HepG2 (cell line): ENCODE measurements around the gene PEMT. TPM values are rescaled to one million over a fixed set of nuclear protein-coding genes. Genes with fewer than 3 reads are reported as not detected.

ENCODE experiments used
- ATAC-seq: fragments of 200-7000 bp; cut with Tn5 transposase; 3 replicates; pipeline ENCODE4 v1.9.1; 2020; ENCODE audit warnings: mild to moderate bottlenecking, moderate library complexity
- BruUV-seq: library from RNA; stranded (reverse); fragments of 400-500 nt; replicated peaks from 2 replicates; lab custom pipeline; 2021; lab: Mats Ljungman, UMichigan
- CTCF ChIA-PET: fragments of 300-600 bp; formaldehyde crosslinking; extraction: SDS; loops from one replicate; lab custom pipeline; 2021; ENCODE audit warnings: low total read pairs, inconsistent platforms, low intra/inter-chr PET ratio; lab: Yijun Ruan, JAX
- POLR2A ChIA-PET: fragments of 350-600 bp; sonication (Branson Sonifier 250); formaldehyde crosslinking; loops from one replicate; lab custom pipeline; 2020; ENCODE audit warnings: antibody characterized with exemption, inconsistent platforms; lab: Yijun Ruan, JAX
- DNase-seq: peaks from one replicate; pipeline ENCODE4 v3.0.0-alpha.2; 2015; ENCODE audit warnings: low spot score
- FAIRE-seq: peaks from 3 replicates; lab custom pipeline; 2011; peaks lifted over from hg19 to GRCh38; lab: Jason Lieb, UNC
- H2AFZ ChIP-seq: one replicate; pipeline ENCODE4 v1.6.1; 2011; ENCODE audit warnings: low read length, inconsistent platforms
- H3K27ac ChIP-seq: fragments of 300-600 bp; 3 replicates; pipeline ENCODE4 v1.8.0; 2011; ENCODE audit warnings: mixed run types, mild to moderate bottlenecking, mixed read lengths, low read length, inconsistent platforms; ENCODE audit not compliant: insufficient read depth; ENCODE audit errors: extremely low read length
- H3K27me3 ChIP-seq, 2 experiments: fragments of 200-600 bp in 1 of 2; 2 replicates in 1 of 2; 3 replicates in 1 of 2; pipeline versions ENCODE4 v1.6.0 to v1.8.0; 2011; ENCODE audit warnings: low read length in 2 of 2, mild to moderate bottlenecking in 2 of 2, moderate library complexity in 2 of 2, inconsistent platforms in 1 of 2; ENCODE audit not compliant: insufficient read depth in 2 of 2, control insufficient read depth in 1 of 2
- H3K36me3 ChIP-seq, 2 experiments: fragments of 200-600 bp in 1 of 2; replicated peaks in 1 of 2; 2 replicates in 1 of 2; 3 replicates in 1 of 2; pipeline versions ENCODE4 v1.5.1 to v1.8.0; 2011; ENCODE audit warnings: low read length in 2 of 2, inconsistent platforms in 1 of 2; ENCODE audit not compliant: insufficient read depth in 2 of 2, control insufficient read depth in 1 of 2
- H3K4me1 ChIP-seq: 2 replicates; pipeline ENCODE4 v1.5.1; 2012; ENCODE audit warnings: low read length, inconsistent platforms; ENCODE audit not compliant: insufficient read depth
- H3K4me2 ChIP-seq: 2 replicates; pipeline ENCODE4 v1.6.0; 2011; ENCODE audit warnings: low read depth, low read length, inconsistent platforms
- H3K4me3 ChIP-seq, 3 experiments: fragments of 200-600 bp in 1 of 3; sonication (generic), shearing (Covaris generic) in 1 of 3; replicated peaks in 1 of 3; 2 replicates each; pipeline ENCODE4 v1.5.1; 2011 to 2016; ENCODE audit warnings: low read length in 3 of 3, inconsistent platforms in 2 of 3, low read depth in 2 of 3, mild to moderate bottlenecking in 2 of 3, control low read depth in 1 of 3, mixed read lengths in 1 of 3; ENCODE audit not compliant: insufficient read depth in 1 of 3
- H3K79me2 ChIP-seq: one replicate; pipeline ENCODE4 v1.6.1; 2011; ENCODE audit warnings: low read length, inconsistent platforms; ENCODE audit not compliant: insufficient read depth
- H3K9ac ChIP-seq: 2 replicates; pipeline ENCODE4 v1.6.0; 2011; ENCODE audit warnings: mild to moderate bottlenecking, low read depth, low read length, inconsistent platforms; ENCODE audit not compliant: insufficient read depth
- H3K9me3 ChIP-seq: 2 replicates; pipeline ENCODE4 v1.5.1; 2012; ENCODE audit warnings: mild to moderate bottlenecking, low read length
- H4K20me1 ChIP-seq: 2 replicates; pipeline ENCODE4 v1.6.0; 2011; ENCODE audit warnings: inconsistent platforms, mild to moderate bottlenecking, low read length, moderate library complexity; ENCODE audit not compliant: insufficient read depth
- HDAC1 ChIP-seq: sonication (generic); formaldehyde crosslinking; IDR thresholded peaks from 2 replicates; pipeline ENCODE4 v1.5.1; 2020; ENCODE audit warnings: mild to moderate bottlenecking, missing genetic modification reagents
- HNF4A ChIP-seq: sonication (generic); formaldehyde crosslinking; IDR thresholded peaks from 2 replicates; pipeline ENCODE4 v1.4.0; 2020; ENCODE audit warnings: missing genetic modification reagents
- NFATC3 ChIP-seq: sonication (generic); formaldehyde crosslinking; IDR thresholded peaks from 2 replicates; pipeline ENCODE4 v1.5.1; 2020; ENCODE audit warnings: mild to moderate bottlenecking, missing genetic modification reagents
- ZFP41 ChIP-seq: sonication (generic); formaldehyde crosslinking; IDR thresholded peaks from 2 replicates; pipeline ENCODE4 v1.4.0; 2020; ENCODE audit warnings: mild to moderate bottlenecking, missing genetic modification reagents, borderline replicate concordance
- ZFYVE20 ChIP-seq: sonication (generic); formaldehyde crosslinking; IDR thresholded peaks from 2 replicates; pipeline ENCODE4 v1.8.0; 2023; ENCODE audit warnings: low read depth, mild to moderate bottlenecking, moderate library complexity, missing genetic modification reagents, borderline replicate concordance
- ZMAT3 ChIP-seq: sonication (generic); formaldehyde crosslinking; conservative IDR thresholded peaks from 2 replicates; pipeline ENCODE4 v1.7.0; 2021; ENCODE audit warnings: missing genetic modification reagents
- ZMAT5 ChIP-seq: sonication (generic); formaldehyde crosslinking; IDR thresholded peaks from 2 replicates; pipeline ENCODE4 v1.5.0; 2020; ENCODE audit warnings: mild to moderate bottlenecking, low read depth, missing genetic modification reagents, borderline replicate concordance
- ZNF292 ChIP-seq: sonication (generic); formaldehyde crosslinking; IDR thresholded peaks from 2 replicates; pipeline ENCODE4 v1.8.1; 2022; ENCODE audit warnings: mild to moderate bottlenecking, low read depth, missing genetic modification reagents, borderline replicate concordance
- ZNF674 ChIP-seq: sonication (generic); formaldehyde crosslinking; IDR thresholded peaks from 2 replicates; pipeline ENCODE4 v1.5.0; 2020; ENCODE audit warnings: low read depth, mild to moderate bottlenecking, missing genetic modification reagents
- ZSCAN21 ChIP-seq: sonication (generic); formaldehyde crosslinking; IDR thresholded peaks from 2 replicates; pipeline ENCODE4 v1.8.0; 2022; ENCODE audit warnings: mild to moderate bottlenecking, missing genetic modification reagents, moderate library complexity, borderline replicate concordance
- WGBS: methylation state at CpG from one replicate; pipeline ENCODE4 v1.1.6; 2017; ENCODE audit warnings: low lambda C conversion rate; 5-methylcytosine and 5-hydroxymethylcytosine counted together
- in situ Hi-C: cut with HindIII; loops from 2 replicates; pipeline ENCODE4 v1.10.0; 2017; ENCODE audit warnings: low pct_unique_long_range_greater_than_20kb; ENCODE audit not compliant: extremely low pct_ligation_motif_present
- intact Hi-C: fragments of 100-400 bp; cut with micrococcal nuclease; formaldehyde crosslinking; loops from one replicate; pipeline ENCODE4 v1.10.0; 2022; ENCODE audit not compliant: unreplicated experiment
- polyA plus RNA-seq, 8 experiments: library from polyadenylated mRNA; depleted of rRNA in 3 of 8; stranded (reverse) in 7 of 8; unstranded in 1 of 8; fragments of >200 nt; fragmentation: Illumina TruSeq in 4 of 8; extraction: Trizol in 4 of 8; gene quantifications; 2 replicates each; pipeline versions ENCODE4 v1.2.1 to v1.2.3, GENCODE V29; 2011 to 2016; ENCODE audit warnings: low read depth in 4 of 8, missing spikeins in 1 of 8, mixed read lengths in 1 of 8; ENCODE audit not compliant: insufficient read depth in 1 of 8
- total RNA-seq, 5 experiments: library from RNA; depleted of rRNA; stranded (reverse); fragments of >200 nt; fragmentation: Illumina TruSeq; extraction: Trizol; gene quantifications; 2 replicates each; pipeline ENCODE4 v1.2.3, GENCODE V29; 2016; ENCODE audit warnings: low read depth in 1 of 5
- TF ChIP-seq, protein P1 (sequence below): sonication (generic); formaldehyde crosslinking; IDR thresholded peaks from 2 replicates; pipeline ENCODE4 v1.5.0; 2020; ENCODE audit warnings: missing genetic modification reagents, mild to moderate bottlenecking, borderline replicate concordance
- TF ChIP-seq, protein P2 (sequence below): IDR thresholded peaks from 2 replicates; pipeline ENCODE4 v1.6.1; 2016; ENCODE audit warnings: missing compliant biosample characterization, missing genetic modification reagents, borderline replicate concordance
- TF ChIP-seq, protein P3 (sequence below): IDR thresholded peaks from 2 replicates; pipeline ENCODE4 v1.6.1; 2012; ENCODE audit warnings: inconsistent platforms
- TF ChIP-seq, protein P4 (sequence below): sonication (generic); formaldehyde crosslinking; IDR thresholded peaks from 2 replicates; pipeline ENCODE4 v1.9.0; 2022; ENCODE audit warnings: low read depth, missing genetic modification reagents

Gene PEMT
- total and polyA plus RNA-seq, 2 of the 13 experiments (the other 11 are each of a cell fraction or from before 2014, with no cell fraction given), result 31.7 to 43.6 TPM

GRCh38 chr17:17531156-17531555, 60.4 kb downstream of the PEMT start (continued):
- TF ChIP-seq, protein P1, sequence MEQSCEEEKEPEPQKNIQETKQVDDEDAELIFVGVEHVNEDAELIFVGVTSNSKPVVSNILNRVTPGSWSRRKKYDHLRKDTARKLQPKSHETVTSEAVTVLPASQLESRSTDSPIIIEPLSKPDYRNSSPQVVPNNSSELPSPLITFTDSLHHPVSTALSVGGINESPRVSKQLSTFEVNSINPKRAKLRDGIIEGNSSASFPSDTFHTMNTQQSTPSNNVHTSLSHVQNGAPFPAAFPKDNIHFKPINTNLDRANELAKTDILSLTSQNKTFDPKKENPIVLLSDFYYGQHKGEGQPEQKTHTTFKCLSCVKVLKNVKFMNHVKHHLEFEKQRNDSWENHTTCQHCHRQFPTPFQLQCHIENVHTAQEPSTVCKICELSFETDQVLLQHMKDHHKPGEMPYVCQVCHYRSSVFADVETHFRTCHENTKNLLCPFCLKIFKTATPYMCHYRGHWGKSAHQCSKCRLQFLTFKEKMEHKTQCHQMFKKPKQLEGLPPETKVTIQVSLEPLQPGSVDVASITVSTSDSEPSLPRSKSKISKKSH (CRISPR knock-in tag), result no peak

DNA sequence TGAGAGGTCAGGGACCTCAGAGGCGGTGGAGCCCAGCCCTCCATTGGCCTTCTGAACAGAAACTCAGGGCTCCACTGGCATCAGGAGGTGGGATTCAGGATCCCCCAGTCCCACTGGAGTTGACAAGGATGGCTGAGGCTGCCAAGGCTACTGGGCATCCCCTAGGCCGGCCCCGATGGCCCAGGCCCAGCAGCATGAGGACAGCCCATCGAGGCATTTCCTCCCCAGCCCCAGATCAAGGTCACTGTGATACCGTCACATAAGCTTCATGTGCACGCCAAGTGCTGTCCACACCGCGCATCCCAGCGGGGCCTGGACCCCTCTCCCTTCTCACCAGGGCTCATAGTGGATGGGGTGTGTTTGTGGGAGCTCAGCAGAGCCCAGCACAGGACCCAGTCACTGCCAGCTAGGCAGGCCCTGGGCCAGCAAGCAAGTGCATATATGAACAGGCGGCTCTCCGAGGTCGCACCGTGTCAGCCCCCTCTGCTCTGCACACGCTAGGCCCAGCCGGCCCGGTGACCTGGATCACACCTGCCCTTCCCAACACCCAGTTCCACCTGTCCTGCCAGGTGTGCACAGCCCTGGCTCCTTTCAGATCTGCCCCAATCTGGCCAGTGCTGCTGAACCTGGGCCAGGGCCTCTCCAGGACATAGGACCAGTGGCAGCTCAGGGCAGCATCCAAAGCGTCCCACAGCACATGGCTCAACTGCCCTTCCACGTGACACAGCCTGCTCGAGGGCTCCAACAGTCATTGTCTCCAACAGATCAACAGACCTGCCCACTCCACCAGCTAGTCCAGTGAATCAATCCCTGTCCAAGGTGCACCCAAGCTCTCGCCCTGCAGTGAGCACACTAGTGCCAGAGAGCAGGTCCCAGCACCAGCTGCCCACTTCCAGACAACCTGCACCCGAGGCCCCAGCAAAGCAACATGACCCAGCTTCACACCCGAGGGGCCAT, 62.5 kb downstream of the PEMT start:
- peaks cover 30% of the 10 kb centered on the region for H3K4me1 ChIP-seq
- ChIA-PET POLR2A (interaction anchor here (1.6 to 2.9 kb wide), 2 partner anchors 10 to 33 kb away, joined by 10 to 13 read pairs; partner anchors contain the start of gene RASD1), CTCF (no interaction called here)
- H3K9me3 ChIP-seq, result no peaks in the 10 kb centered on the region
- FAIRE-seq, result no peak
- DNase-seq, result peak; percentile 53
- no peaks in the 10 kb centered on the region for H3K27me3 ChIP-seq
- in situ Hi-C loops (no loop called here), intact Hi-C loops (no loop called here)
- H3K9ac ChIP-seq, result no peak overlapping the region
- no TSS peak for BruUV-seq
- 86% methylated on average over 6 of the region's 22 CpGs for WGBS
- no peak overlapping the region for H3K4me3 ChIP-seq
- no peaks in the 10 kb centered on the region for H3K79me2 ChIP-seq
- H4K20me1 ChIP-seq, result peaks cover 15% of the 10 kb centered on the region; the same call in 1 of the 2 replicates
- H3K27ac ChIP-seq, result no peak overlapping the region
- H3K36me3 ChIP-seq, result no peaks in the 10 kb centered on the region
- no peak overlapping the region for H3K4me2 ChIP-seq
- peak; percentile 83 for ATAC-seq
- no peak overlapping the region for H2AFZ ChIP-seq
- TF ChIP-seq ZMAT3 (CRISPR knock-in tag) (no peak), ZSCAN21 (CRISPR knock-in tag) (peak; percentile 27; the same call in 1 of the 2 replicates), HDAC1 (CRISPR knock-in tag) (0 out of 2 replicates have a peak, but pooled peaks have one; percentile 21), ZNF292 (CRISPR knock-in tag) (0 out of 2 replicates have a peak, but pooled peaks have one; percentile 30), NFATC3 (CRISPR knock-in tag) (no peak), ZNF674 (CRISPR knock-in tag) (no peak), ZFYVE20 (CRISPR knock-in tag) (no peak), ZMAT5 (CRISPR knock-in tag) (no peak), HNF4A (CRISPR knock-in tag) (peak; percentile 56), ZFP41 (no peak)
- TF ChIP-seq, protein P2, sequence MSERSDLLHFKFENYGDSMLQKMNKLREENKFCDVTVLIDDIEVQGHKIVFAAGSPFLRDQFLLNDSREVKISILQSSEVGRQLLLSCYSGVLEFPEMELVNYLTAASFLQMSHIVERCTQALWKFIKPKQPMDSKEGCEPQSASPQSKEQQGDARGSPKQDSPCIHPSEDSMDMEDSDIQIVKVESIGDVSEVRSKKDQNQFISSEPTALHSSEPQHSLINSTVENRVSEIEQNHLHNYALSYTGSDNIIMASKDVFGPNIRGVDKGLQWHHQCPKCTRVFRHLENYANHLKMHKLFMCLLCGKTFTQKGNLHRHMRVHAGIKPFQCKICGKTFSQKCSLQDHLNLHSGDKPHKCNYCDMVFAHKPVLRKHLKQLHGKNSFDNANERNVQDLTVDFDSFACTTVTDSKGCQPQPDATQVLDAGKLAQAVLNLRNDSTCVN, result no peak
- TF ChIP-seq, protein P3, sequence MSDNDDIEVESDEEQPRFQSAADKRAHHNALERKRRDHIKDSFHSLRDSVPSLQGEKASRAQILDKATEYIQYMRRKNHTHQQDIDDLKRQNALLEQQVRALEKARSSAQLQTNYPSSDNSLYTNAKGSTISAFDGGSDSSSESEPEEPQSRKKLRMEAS, result peak; percentile 86
- TF ChIP-seq, protein P4, sequence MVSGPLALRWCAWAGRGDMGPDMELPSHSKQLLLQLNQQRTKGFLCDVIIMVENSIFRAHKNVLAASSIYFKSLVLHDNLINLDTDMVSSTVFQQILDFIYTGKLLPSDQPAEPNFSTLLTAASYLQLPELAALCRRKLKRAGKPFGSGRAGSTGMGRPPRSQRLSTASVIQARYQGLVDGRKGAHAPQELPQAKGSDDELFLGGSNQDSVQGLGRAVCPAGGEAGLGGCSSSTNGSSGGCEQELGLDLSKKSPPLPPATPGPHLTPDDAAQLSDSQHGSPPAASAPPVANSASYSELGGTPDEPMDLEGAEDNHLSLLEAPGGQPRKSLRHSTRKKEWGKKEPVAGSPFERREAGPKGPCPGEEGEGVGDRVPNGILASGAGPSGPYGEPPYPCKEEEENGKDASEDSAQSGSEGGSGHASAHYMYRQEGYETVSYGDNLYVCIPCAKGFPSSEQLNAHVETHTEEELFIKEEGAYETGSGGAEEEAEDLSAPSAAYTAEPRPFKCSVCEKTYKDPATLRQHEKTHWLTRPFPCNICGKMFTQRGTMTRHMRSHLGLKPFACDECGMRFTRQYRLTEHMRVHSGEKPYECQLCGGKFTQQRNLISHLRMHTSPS (CRISPR knock-in tag), result peak; percentile 58; the same call in 1 of the 2 replicates
